Activated naive CD4-positive, alpha-beta T cell treated with anti-CD3 and anti-CD28 coated beads, Interleukin-2, amount 50 U/mL, for 24 hours (primary cell): ENCODE results near the gene KCNA2.
A peak's percentile ranks its signal among the peaks of the same experiment; 100 is the strongest.

Experiments
- H3K27ac Mint-ChIP-seq: one replicate; pipeline ENCODE4 v1.8.0; 2021; ENCODE audit warnings: mild to moderate bottlenecking, mixed read lengths
- H3K27me3 Mint-ChIP-seq: one replicate; pipeline ENCODE4 v1.8.0; 2021; ENCODE audit warnings: mixed read lengths
- H3K36me3 Mint-ChIP-seq: one replicate; pipeline ENCODE4 v1.8.0; 2021; ENCODE audit warnings: mixed read lengths
- H3K4me1 Mint-ChIP-seq: one replicate; pipeline ENCODE4 v1.8.0; 2021; ENCODE audit warnings: mixed read lengths
- H3K4me3 Mint-ChIP-seq: one replicate; pipeline ENCODE4 v1.8.0; 2021; ENCODE audit warnings: mild to moderate bottlenecking, mixed read lengths
- H3K9me3 Mint-ChIP-seq: one replicate; pipeline ENCODE4 v1.8.0; 2021; ENCODE audit warnings: mixed read lengths

Gene KCNA2

DNA sequence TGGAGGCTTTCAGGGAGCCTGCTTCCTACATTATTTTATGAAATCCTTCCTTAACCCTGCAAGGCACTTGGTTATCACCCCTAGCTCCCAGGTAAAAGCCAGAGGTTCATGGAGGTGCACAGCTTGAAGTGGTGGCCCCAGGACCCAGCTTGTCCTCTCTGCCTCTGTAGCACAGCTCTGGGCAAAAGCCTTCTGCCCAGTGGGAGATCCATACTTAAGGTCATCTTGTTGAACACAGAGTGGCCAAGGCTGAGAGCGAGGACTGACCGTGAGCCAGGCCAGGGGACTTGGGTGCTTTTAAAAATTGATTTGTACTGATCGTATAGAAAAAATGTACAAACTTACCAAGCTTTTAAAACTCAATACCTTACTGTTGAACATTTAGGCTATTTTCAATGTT, 33.4 kb downstream of the KCNA2 start:
- Mint-ChIP-seq H3K27ac (no peak overlapping the region), H3K9me3 (no peaks in the 10 kb centered on the region), H3K4me1 (no peaks in the 10 kb centered on the region), H3K4me3 (no peak overlapping the region), H3K36me3 (no peaks in the 10 kb centered on the region), H3K27me3 (peaks cover 8% of the 10 kb centered on the region)

DNA sequence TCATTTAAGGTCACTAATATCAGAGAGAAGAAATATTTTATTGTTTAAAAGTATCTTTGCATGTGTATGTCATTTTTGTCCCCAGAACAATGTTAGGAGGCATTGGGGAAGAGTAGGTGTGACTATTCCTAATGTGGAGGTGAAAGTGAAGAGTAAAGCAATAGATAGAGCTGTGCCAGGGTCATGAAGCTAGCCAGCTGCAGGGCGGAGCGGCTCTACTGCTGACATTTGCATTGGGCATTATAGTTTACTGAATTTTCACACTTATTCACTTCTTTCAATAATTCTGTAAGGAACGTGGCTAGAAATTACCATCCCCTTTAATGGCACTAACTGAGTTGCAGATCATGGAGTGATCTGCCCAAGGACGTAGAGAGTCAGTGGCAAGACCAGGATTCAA, 35.3 kb downstream of the KCNA2 start:
- no peak overlapping the region for H3K27ac Mint-ChIP-seq
- H3K4me3 Mint-ChIP-seq, result no peak overlapping the region
- no peaks in the 10 kb centered on the region for H3K4me1 Mint-ChIP-seq
- no peaks in the 10 kb centered on the region for H3K36me3 Mint-ChIP-seq
- peaks cover 9% of the 10 kb centered on the region for H3K27me3 Mint-ChIP-seq
- H3K9me3 Mint-ChIP-seq, result no peaks in the 10 kb centered on the region

DNA sequence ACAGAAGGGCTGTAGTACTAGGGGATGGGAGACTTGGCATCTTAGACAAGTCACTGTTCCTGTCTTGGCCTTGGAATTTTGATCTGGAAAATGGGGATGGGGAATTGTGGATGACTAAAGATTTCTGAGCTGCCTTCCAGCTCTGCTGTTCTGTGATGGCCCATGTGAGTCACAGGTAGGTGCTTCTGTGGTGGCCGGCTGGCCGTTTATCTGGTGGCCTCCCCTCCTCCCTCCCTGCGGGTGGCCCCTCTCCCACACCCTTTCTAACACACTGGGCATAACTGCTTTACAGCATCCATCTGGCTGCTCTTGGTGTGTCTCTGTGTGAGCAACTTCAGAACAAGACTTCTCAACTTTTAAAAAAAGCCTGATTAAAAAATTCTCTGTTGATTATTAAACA, 35.9 kb downstream of the KCNA2 start:
- Mint-ChIP-seq H3K4me3 (no peak overlapping the region), H3K27ac (no peak overlapping the region), H3K27me3 (peaks cover 9% of the 10 kb centered on the region), H3K36me3 (no peaks in the 10 kb centered on the region), H3K9me3 (no peaks in the 10 kb centered on the region), H3K4me1 (no peaks in the 10 kb centered on the region)

DNA sequence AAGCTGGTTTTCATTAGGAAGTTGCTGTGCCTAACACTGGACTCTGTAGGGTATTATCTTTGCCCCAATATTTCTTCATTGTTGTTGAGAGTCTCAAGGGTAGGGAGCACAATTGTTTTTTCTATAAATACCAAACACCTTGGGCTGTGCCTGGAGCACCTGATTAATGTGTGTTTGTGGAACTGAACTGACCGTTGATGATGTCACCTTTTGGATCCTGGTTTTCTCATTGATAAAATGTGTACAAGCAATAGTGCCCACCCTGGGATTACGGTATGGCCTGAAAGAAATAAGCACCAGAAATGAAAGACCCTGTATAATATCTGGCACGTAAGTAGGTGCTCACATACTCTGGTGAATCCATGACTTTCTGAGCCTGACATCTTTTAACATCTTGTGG, 39.3 kb downstream of the KCNA2 start:
- Mint-ChIP-seq H3K4me3 (no peak overlapping the region), H3K27me3 (peaks cover 9% of the 10 kb centered on the region), H3K27ac (no peak overlapping the region), H3K4me1 (no peaks in the 10 kb centered on the region), H3K9me3 (no peaks in the 10 kb centered on the region), H3K36me3 (no peaks in the 10 kb centered on the region)

DNA sequence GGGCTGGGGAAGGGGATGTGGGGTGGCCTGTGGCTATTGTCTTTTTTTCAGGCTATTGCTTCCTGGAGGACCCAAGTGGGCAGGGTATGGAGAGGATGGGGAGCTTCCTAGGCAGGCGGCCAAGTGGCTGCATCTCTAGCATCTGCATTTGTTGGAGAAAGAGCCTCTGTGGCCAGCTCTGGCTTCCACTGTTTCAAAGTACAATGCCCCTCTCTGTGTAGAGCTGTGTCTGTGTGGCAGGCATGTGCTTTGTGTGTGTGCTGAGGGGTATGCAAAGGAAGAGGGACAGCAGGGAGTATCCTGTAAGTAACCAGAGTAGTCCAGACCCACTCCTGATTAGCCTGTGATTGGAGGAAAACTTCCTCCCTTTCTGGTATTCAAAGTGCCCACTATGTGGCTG, 40.6 kb downstream of the KCNA2 start:
- no peaks in the 10 kb centered on the region for H3K36me3 Mint-ChIP-seq
- H3K27me3 Mint-ChIP-seq, result peaks cover 4% of the 10 kb centered on the region
- H3K9me3 Mint-ChIP-seq, result no peaks in the 10 kb centered on the region
- no peak overlapping the region for H3K27ac Mint-ChIP-seq
- no peaks in the 10 kb centered on the region for H3K4me1 Mint-ChIP-seq
- no peak overlapping the region for H3K4me3 Mint-ChIP-seq

DNA sequence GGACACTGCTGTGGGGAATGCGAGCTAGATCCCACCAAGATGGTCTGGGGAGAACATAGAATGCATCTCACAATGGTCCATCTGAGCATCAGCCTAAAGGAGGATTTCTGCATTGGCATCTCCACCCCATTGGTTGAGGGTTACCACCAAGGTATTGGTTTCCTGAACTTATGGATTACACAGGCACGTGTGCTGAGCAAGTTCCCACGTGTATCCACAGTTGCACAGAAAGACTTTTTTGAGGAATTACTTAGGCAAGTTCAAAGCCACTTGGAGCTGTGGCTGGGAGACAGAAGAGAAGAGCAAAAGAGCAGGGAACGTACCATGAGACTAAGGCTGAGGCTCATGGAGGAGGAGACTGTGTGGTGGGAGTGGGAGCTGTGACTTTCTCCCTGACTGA, 43.1 kb downstream of the KCNA2 start:
- H3K36me3 Mint-ChIP-seq, result no peaks in the 10 kb centered on the region
- H3K9me3 Mint-ChIP-seq, result no peaks in the 10 kb centered on the region
- no peaks in the 10 kb centered on the region for H3K4me1 Mint-ChIP-seq
- H3K27ac Mint-ChIP-seq, result no peak overlapping the region
- peaks cover 3% of the 10 kb centered on the region for H3K27me3 Mint-ChIP-seq
- H3K4me3 Mint-ChIP-seq, result no peak overlapping the region

DNA sequence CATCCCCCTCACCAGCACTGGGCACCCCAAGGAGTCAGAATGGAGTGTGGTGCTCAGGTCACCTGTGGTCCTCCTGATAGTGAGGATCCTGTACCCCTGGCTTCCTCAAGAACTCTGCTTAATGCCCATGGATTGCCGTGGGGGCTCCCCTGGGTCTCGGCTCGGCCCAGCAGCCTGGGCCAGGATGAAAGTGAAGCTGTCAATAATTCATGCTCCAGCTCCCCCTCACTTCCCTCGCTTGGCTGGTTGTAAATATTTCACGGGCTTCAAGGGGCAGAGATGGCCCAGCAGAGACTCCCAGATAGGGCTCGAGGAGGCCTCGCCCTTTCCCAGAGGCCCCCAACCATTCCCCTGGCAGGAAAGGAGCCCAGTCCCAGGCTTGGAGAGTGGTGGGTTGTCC, 44.6 kb downstream of the KCNA2 start:
- Mint-ChIP-seq H3K4me3 (no peak overlapping the region), H3K27me3 (peaks cover 9% of the 10 kb centered on the region), H3K4me1 (no peaks in the 10 kb centered on the region), H3K36me3 (no peaks in the 10 kb centered on the region), H3K9me3 (no peaks in the 10 kb centered on the region), H3K27ac (no peak overlapping the region)

DNA sequence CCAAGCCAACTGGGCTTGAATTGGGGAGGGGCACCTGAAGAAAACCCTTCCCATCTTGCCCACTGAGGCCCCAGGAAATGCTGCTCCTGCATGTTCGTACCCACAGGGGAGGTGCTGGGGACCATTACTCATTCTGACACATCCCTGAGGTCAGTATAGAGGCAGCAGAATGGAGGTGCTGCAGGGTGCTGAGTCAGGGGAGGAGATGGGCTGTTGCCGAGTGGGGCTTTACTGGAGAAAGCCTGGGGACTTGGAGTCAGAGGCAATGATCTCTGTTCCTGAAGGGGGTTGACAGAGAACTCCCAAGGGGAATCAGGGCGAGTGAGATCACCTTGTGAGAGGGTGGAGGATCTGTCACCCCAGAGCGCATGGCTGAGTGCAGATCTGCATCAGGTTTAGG, 47.0 kb downstream of the KCNA2 start:
- Mint-ChIP-seq H3K27me3 (peaks cover 20% of the 10 kb centered on the region), H3K4me3 (no peak overlapping the region), H3K4me1 (no peaks in the 10 kb centered on the region), H3K9me3 (no peaks in the 10 kb centered on the region), H3K36me3 (no peaks in the 10 kb centered on the region), H3K27ac (no peak overlapping the region)

DNA sequence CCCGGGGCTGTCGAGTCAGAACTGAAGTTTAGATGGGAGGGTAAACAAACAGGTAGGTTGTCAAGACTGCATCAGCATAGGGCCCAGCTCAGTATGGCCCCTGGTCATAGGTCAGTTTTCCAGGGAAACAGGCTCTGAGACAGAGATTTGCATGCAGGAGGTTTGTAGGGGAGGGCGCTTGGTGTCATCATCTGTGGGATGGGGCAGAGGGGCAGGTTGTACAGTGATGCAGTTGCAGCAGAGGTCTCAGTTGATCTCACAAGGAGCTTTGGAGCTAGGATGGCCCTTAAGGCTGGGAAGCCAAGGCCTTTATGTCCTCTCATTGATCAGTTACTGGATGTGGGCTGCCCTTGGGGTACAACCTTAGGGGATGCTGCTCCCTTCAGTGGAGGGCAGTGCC, 48.7 kb downstream of the KCNA2 start:
- peaks cover 27% of the 10 kb centered on the region for H3K27me3 Mint-ChIP-seq
- no peaks in the 10 kb centered on the region for H3K4me1 Mint-ChIP-seq
- no peaks in the 10 kb centered on the region for H3K36me3 Mint-ChIP-seq
- H3K27ac Mint-ChIP-seq, result no peak overlapping the region
- H3K9me3 Mint-ChIP-seq, result no peaks in the 10 kb centered on the region
- H3K4me3 Mint-ChIP-seq, result no peak overlapping the region

DNA sequence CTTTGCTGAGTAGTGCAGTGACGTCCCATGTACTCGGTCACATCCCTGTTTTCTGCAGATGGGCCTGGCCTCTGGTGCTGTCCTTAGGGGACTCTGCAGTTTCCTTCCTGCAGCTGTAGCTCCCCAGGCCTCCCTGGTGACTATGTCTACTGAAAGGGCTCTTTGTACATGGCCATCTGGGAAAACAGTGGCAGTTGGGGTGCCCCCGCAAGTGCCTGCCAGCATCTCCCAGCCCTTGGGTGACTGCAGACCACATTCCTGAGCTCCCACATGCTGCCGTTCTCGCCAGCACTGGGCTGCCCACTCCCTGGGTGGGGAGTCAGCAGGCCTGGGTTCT, 49.7 kb downstream of the KCNA2 start:
- H3K4me1 Mint-ChIP-seq, result no peaks in the 10 kb centered on the region
- H3K27ac Mint-ChIP-seq, result no peak overlapping the region
- no peaks in the 10 kb centered on the region for H3K36me3 Mint-ChIP-seq
- H3K27me3 Mint-ChIP-seq, result peaks cover 27% of the 10 kb centered on the region
- H3K9me3 Mint-ChIP-seq, result no peaks in the 10 kb centered on the region
- no peak overlapping the region for H3K4me3 Mint-ChIP-seq

DNA sequence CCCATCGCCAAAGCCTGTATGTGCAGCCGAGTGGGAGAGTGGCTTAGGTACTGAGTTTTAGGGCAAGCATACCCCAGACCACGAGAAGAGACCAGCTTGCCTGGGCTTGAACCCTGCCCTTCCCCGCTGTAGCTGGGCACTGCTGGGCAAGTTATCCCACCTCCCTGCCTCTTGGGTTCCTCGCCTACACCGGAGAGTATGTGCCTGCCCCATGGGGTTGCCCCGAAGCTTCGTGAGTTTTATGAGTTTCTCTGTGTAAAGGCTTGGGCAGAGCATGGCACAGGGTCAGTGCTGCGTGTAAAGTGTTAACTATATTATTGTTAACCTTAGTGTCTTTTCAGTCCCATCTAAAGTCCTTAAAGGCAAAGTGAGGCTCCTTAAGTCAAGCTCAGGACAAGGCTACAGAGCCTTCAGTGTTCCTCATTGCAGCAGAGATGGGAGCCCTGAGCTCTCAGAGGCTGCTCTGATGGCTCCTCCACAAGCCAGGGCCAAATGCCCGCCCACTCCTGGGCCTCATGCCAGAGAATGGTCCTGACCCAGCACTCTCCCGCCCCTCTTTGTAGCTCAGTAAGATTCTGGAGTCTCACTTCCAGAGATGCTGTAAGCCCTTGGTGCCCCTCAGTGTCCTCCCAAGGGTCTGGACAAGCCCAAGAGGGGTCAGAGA, 50.2 kb downstream of the KCNA2 start:
- H3K9me3 Mint-ChIP-seq, result no peaks in the 10 kb centered on the region
- H3K4me1 Mint-ChIP-seq, result no peaks in the 10 kb centered on the region
- H3K36me3 Mint-ChIP-seq, result no peaks in the 10 kb centered on the region
- no peak overlapping the region for H3K4me3 Mint-ChIP-seq
- H3K27ac Mint-ChIP-seq, result no peak overlapping the region
- peaks cover 29% of the 10 kb centered on the region for H3K27me3 Mint-ChIP-seq

DNA sequence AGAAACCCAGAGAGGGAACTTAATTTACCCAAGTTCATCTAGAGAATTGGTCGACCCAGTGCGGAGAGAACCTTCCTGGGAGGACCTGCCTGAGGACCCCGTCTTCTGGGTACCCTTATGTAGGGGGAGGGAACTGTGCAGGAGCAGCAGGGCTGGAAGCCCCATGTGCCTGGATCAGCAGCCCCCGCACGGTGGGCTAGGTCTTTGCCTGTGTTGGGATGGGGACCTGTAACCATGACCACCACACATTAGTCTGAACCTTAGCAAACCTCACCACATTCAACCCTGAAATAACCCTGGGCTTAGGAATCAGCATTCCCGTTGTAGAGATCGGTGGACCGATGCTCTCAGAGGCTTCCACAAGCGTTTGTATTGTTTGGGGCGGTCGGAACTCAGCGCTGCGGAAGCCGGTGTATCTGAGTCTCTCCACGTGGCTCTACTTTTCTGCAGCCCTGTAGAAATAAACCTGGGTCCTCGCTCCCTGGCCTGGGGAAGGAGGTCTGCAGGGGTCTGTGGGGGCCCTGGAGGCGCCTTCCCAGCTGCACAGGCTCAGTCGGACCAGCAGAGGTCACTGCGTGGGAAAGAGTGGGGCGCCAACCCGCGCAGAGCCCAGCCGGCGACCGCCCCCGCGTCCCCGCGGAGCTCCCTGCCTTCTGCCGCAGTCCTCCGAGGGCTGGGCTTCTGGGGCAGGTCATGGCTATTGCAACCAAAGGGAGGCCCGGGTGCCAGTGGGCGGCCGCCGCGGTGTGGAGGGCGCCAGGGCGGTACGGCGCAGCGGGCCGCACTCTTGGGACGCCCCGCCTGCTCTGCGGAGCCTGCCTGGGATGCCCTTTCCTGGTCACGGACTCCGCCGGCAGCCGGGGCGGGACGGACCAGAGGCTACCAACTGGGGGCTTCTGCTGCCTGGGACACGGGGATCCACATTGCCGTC, 51.0 kb downstream of the KCNA2 start:
- H3K4me1 Mint-ChIP-seq, result no peaks in the 10 kb centered on the region
- peak overlapping the region; percentile 54 for H3K4me3 Mint-ChIP-seq
- peaks cover 29% of the 10 kb centered on the region for H3K27me3 Mint-ChIP-seq
- H3K27ac Mint-ChIP-seq, result no peak overlapping the region
- H3K36me3 Mint-ChIP-seq, result no peaks in the 10 kb centered on the region
- H3K9me3 Mint-ChIP-seq, result no peaks in the 10 kb centered on the region

DNA sequence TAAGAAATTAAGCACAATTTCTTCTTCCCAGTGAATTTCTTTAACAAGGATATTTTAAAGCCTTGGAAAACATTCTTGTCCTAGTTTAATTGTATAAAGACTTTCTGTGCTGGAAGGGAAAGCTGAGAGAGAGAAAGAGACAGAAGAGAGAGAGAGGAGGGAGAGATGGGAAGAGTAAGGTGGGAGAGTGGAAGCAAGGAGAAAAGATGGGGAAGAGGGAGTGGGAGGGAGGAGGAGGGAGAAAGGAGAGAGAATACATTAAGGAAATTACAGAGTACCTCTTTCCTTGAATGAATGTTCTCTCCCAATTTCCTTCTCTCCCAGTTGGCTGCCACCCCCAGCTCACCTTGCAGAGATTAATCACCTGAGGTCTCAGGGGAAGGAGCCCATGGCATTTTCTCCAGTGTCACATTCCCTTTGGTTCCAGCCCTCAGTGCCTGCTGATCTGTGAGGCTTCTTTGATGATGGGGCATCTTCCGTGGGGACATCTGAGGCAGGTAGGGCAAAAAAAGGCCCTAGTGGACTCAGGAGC, 54.8 kb downstream of the KCNA2 start:
- Mint-ChIP-seq H3K4me3 (no peak overlapping the region), H3K9me3 (no peaks in the 10 kb centered on the region), H3K27ac (no peak overlapping the region), H3K27me3 (peaks cover 24% of the 10 kb centered on the region), H3K4me1 (no peaks in the 10 kb centered on the region), H3K36me3 (no peaks in the 10 kb centered on the region)

DNA sequence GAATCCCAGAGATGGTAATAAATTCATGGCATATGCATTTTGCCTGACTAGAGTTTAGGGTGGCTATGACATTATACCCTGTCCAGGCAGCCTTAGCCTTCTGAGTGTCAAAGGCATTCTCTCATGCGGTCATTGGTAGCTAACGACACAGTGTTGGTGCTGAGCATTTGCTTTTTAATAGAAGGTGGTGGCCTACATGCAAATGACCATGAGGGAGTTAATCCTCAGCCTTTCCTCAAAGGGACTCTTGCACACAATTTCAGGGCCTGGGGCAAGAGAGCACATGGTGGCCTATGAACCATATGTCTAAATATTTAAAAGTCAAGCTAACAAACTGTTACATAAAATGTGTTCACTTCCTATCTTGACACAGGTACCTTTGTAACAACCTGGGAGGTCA, 56.3 kb downstream of the KCNA2 start:
- Mint-ChIP-seq H3K9me3 (no peaks in the 10 kb centered on the region), H3K4me3 (no peak overlapping the region), H3K27ac (no peak overlapping the region), H3K4me1 (no peaks in the 10 kb centered on the region), H3K36me3 (no peaks in the 10 kb centered on the region), H3K27me3 (peaks cover 25% of the 10 kb centered on the region)

DNA sequence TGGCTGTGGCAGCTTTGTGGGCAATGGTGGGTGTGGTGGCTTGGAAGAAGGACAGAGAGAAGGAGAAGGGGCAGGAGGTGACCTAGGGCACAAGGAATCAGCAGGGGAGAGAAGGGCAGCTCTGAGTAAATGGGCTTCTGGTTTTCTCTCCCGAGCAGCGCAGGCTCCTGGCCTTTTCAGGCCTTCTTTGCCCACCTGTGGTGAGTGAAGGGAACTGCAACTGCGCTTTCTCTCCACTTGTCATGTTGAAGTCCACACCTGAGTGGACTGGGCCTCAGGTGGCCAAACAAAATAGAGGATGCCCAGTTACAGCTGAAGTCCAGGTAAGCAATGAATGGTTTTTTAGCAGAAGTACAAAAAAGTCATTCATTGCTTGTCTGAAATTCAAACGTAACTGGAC, 57.8 kb downstream of the KCNA2 start:
- no peaks in the 10 kb centered on the region for H3K36me3 Mint-ChIP-seq
- H3K9me3 Mint-ChIP-seq, result no peaks in the 10 kb centered on the region
- H3K27me3 Mint-ChIP-seq, result peaks cover 19% of the 10 kb centered on the region

DNA sequence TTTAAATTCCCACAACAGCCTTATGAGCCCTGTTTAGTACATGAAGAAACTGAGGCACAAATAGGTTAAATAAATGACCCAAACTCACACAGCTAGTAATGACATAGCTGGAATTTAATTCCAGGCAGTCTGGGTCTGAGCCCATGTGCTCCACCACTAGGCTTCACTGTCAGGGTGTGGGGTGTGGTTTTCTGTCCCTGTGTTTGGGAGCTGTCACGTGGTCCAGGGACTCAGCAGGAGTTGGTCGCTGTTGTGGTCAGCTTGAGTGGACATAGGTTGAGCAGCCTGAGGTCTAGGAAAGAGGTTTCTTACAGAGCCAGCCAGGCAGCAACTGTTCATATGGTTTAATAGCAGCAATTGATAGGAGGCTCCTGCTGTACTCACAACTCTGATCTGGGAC, 59.1 kb downstream of the KCNA2 start:
- Mint-ChIP-seq H3K9me3 (no peaks in the 10 kb centered on the region), H3K4me1 (no peaks in the 10 kb centered on the region), H3K36me3 (no peaks in the 10 kb centered on the region), H3K4me3 (no peak overlapping the region), H3K27ac (no peak overlapping the region), H3K27me3 (peaks cover 13% of the 10 kb centered on the region)

More for the DNA sequence above, 57.8 kb downstream of the KCNA2 start:
- Mint-ChIP-seq H3K4me1 (no peaks in the 10 kb centered on the region), H3K27ac (no peak overlapping the region), H3K4me3 (no peak overlapping the region)
